Ovary (tissue), 9 donors: ENCODE results near the gene CLEC16A. TPM values are rescaled to one million over a fixed set of nuclear protein-coding genes. Genes with fewer than 3 reads are reported as not detected.

Experiments
- DNase-seq, 5 donors: peaks; one replicate each; pipeline ENCODE4 v3.0.0-alpha.2; 2019 to 2020
- H3K27ac ChIP-seq, 2 donors: fragments of 200-600 bp; one replicate each; pipeline versions ENCODE4 v1.5.1 to v1.8.0; 2019 to 2022
- H3K27me3 ChIP-seq: fragments of 200-600 bp; one replicate; pipeline ENCODE4 v1.8.0; 2022
- H3K36me3 ChIP-seq: fragments of 200-600 bp; sonication (generic); one replicate; pipeline ENCODE4 v1.5.1; 2019
- H3K4me1 ChIP-seq: one replicate; pipeline ENCODE4 v1.8.1; 2013; ENCODE audit warnings: mild to moderate bottlenecking, moderate library complexity; ENCODE audit not compliant: insufficient read depth
- H3K4me3 ChIP-seq: fragments of 200-600 bp; sonication (generic); one replicate; pipeline ENCODE4 v1.5.1; 2017
- H3K9me3 ChIP-seq, 2 donors: fragments of 200-600 bp in 1 of 2; sonication (generic) in 1 of 2; one replicate each; pipeline versions ENCODE4 v1.5.1 to v1.8.1; 2013 to 2019; ENCODE audit warnings: mild to moderate bottlenecking in 1 of 2, moderate library complexity in 1 of 2
- EP300 ChIP-seq: sonication (generic); formaldehyde crosslinking; IDR thresholded peaks from one replicate; pipeline ENCODE4 v1.6.1; 2017; ENCODE audit warnings: antibody characterized with exemption
- POLR2A ChIP-seq: fragments of 450-650 bp; IDR thresholded peaks from one replicate; pipeline ENCODE4 v1.6.1; 2017; ENCODE audit warnings: antibody characterized with exemption, mild to moderate bottlenecking, moderate library complexity
- WGBS, 3 donors: extraction: QIAGEN DNeasy Blood & Tissue Kit in 1 of 3; methylation state at CpG; one replicate each; pipeline versions ENCODE4 v1.1.5 to v1.1.7; 2013 to 2017; 5-methylcytosine and 5-hydroxymethylcytosine counted together
- intact Hi-C, 4 donors: fragments of 100-400 bp; cut with DNase I; formaldehyde crosslinking; loops; one replicate each; pipeline versions ENCODE4 v1.11.0 to v1.15.1; 2022 to 2023
- polyA plus RNA-seq, 2 donors: library from polyadenylated mRNA; stranded (reverse); fragments of 200-250 nt in 1 of 2; fragments of 350-450 nt in 1 of 2; fragmentation: Illumina TruSeq in 1 of 2; extraction: RNeasy Lipid Tissue Mini Kit (QIAGEN cat#74804) in 1 of 2; gene quantifications; one replicate each; pipeline ENCODE4 v1.2.3, GENCODE V29; 2013 to 2014
- total RNA-seq, 7 donors: library from RNA; depleted of rRNA in 2 of 7; stranded (reverse); fragments of >200 nt in 2 of 7; fragmentation: NEBNext Ultra II Directional in 3 of 7; extraction: Animal tissue kit (Norgen Biotek cat#: 25700) in 3 of 7; gene quantifications; one replicate each; pipeline versions ENCODE4 v1.1.0 to v1.2.4, GENCODE V29; 2016 to 2023
- TF ChIP-seq, protein P1 (sequence below), 3 donors: fragments of 450-650 bp in 2 of 3; fragments of 200-600 bp in 1 of 3; IDR thresholded peaks; one replicate each; pipeline versions ENCODE4 v1.5.1 to v1.8.0; 2016 to 2022; ENCODE audit warnings: antibody characterized with exemption in 3 of 3, mild to moderate bottlenecking in 1 of 3
- donor health status: DM: no; HTN: no; CAD: no; lungs with moderate emphysema.
- donor health status: DM: no; HTN: no; CAD: no.
- donor health status: Bipolar disorder and iron deficiency.
- donor health status: DM: yes; HTN: yes; CAD: no.
- donor health status: DM: no; HTN: no; CAD: no.
- donor health status: DM: yes; HTN: yes; CAD: no.

CLEC16A gene
- total and polyA plus RNA-seq, 9 donors: 6.4 to 28.1 (median 16.5) TPM

GRCh38 chr16:11114366-11115164 lies 170.2 kb downstream of the CLEC16A start:
- no peak overlapping the region for H3K27ac ChIP-seq
- H3K9me3 ChIP-seq: no peaks in the 10 kb centered on the region
- no peak overlapping the region for H3K4me3 ChIP-seq
- H3K4me1 ChIP-seq: no peaks in the 10 kb centered on the region
- intact Hi-C loops: no loop called here
- TF ChIP-seq POLR2A: no peak
- TF ChIP-seq, protein P1, sequence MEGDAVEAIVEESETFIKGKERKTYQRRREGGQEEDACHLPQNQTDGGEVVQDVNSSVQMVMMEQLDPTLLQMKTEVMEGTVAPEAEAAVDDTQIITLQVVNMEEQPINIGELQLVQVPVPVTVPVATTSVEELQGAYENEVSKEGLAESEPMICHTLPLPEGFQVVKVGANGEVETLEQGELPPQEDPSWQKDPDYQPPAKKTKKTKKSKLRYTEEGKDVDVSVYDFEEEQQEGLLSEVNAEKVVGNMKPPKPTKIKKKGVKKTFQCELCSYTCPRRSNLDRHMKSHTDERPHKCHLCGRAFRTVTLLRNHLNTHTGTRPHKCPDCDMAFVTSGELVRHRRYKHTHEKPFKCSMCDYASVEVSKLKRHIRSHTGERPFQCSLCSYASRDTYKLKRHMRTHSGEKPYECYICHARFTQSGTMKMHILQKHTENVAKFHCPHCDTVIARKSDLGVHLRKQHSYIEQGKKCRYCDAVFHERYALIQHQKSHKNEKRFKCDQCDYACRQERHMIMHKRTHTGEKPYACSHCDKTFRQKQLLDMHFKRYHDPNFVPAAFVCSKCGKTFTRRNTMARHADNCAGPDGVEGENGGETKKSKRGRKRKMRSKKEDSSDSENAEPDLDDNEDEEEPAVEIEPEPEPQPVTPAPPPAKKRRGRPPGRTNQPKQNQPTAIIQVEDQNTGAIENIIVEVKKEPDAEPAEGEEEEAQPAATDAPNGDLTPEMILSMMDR (IDR thresholded peaks at IDR 0.05): no peak
- TF ChIP-seq EP300: no peak
- DNase-seq: no peak
- WGBS, 3 donors: 90 to 93% (median 92%) methylated on average over 15 of the region's 15 CpGs
- H3K36me3 ChIP-seq: no peaks in the 10 kb centered on the region
- no peaks in the 10 kb centered on the region for H3K27me3 ChIP-seq

- Histone ChIP-seq H3K27me3 (no peaks in the 10 kb centered on the region), H3K36me3 (no peaks in the 10 kb centered on the region), H3K4me3 (no peak overlapping the region), H3K27ac (no peak overlapping the region), H3K9me3 (no peaks in the 10 kb centered on the region), H3K4me1 (no peaks in the 10 kb centered on the region)
- no peak for DNase-seq
- TF ChIP-seq, protein P1 (IDR thresholded peaks at IDR 0.05): no peak
- no peak for TF ChIP-seq EP300
- TF ChIP-seq POLR2A: no peak
- WGBS, 3 donors: 77 to 88% (median 84%) methylated on average over 5 of the region's 5 CpGs
- intact Hi-C loops: no loop called here
Observed at GRCh38 chr16:11117576-11118211, 173.3 kb downstream of the CLEC16A start.

DNA sequence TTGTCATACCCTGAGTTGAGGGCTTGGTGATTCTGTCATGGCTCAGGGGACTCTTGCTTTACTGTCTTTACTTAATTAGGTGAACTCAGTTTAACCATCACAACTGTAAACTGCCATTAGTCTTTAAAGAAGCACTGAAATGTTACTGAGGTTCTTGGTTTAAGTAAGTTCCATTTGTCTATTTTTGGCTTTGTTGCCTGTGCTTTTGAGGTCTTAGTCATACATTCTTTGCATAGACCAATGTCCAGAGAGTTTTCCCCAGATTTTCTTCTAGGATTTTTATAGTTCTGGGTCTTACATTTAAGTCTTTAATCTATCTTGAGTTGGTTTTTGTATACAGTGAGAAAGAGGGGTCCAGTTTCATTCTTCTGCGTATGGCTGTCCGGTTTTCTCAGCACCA lies 174.1 kb downstream of the CLEC16A start:
- TF ChIP-seq EP300 (no peak), POLR2A (no peak)
- TF ChIP-seq, protein P1 (IDR thresholded peaks at IDR 0.05): no peak
- H3K4me1 ChIP-seq: no peaks in the 10 kb centered on the region
- intact Hi-C loops: no loop called here
- H3K36me3 ChIP-seq: no peaks in the 10 kb centered on the region
- no peaks in the 10 kb centered on the region for H3K27me3 ChIP-seq
- 48 to 70% (median 61%) methylated on average over 2 of the region's 2 CpGs for WGBS, 3 donors
- H3K4me3 ChIP-seq: no peak overlapping the region
- no peak overlapping the region for H3K27ac ChIP-seq
- H3K9me3 ChIP-seq: no peaks in the 10 kb centered on the region
- no peak for DNase-seq

DNA sequence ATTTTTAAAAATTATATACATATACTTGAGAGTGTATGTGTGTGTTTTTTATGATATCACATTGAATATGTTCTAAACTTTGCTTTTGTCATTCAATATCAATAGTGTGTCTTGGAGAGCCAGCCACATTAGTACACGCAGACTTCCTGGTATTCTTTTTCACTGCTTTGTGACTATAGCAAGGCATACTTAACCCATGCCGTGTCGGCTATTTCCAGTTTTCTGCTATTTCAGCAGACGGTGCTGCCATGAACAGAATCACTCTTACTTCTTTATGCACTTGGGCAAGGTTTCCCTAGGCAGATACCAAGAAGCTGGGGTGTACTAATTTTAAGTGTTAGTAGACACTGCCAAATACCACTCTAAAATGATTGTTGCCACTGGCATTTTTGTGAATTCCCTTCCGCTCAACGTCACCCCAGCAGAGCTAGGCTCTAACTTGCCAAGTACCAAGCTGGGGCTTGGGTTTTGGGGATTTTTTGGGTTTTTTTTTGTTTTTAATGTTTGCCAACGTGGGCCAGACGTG lies 176.8 kb downstream of the CLEC16A start:
- Histone ChIP-seq H3K9me3 (no peaks in the 10 kb centered on the region), H3K4me1 (no peaks in the 10 kb centered on the region), H3K27ac (no peak overlapping the region), H3K27me3 (no peaks in the 10 kb centered on the region), H3K4me3 (no peak overlapping the region), H3K36me3 (no peaks in the 10 kb centered on the region)
- intact Hi-C loops: no loop called here
- no peak for DNase-seq
- no peak for TF ChIP-seq POLR2A
- TF ChIP-seq, protein P1 (IDR thresholded peaks at IDR 0.05): no peak
- TF ChIP-seq EP300: no peak
- WGBS, 3 donors: 89 to 92% (median 91%) methylated on average over 8 of the region's 8 CpGs
